HepG2 (cell line): ENCODE data around the gene SCARF1. TPM values are rescaled to one million over a fixed set of nuclear protein-coding genes. Genes with fewer than 3 reads are reported as not detected.
A peak's percentile ranks its signal among the peaks of the same experiment; 100 is the strongest.

Experiments used
- CCAR2 ChIP-seq: fragments of 200-400 bp; formaldehyde crosslinking; optimal IDR thresholded peaks from 2 replicates; pipeline ENCODE3; 2018; ENCODE audit warnings: low read depth, mild to moderate bottlenecking, low read length, moderate library complexity
- DR1 ChIP-seq: sonication (generic); formaldehyde crosslinking; IDR thresholded peaks from 2 replicates; pipeline ENCODE4 v1.8.0; 2021; ENCODE audit warnings: mild to moderate bottlenecking, missing genetic modification reagents, inconsistent platforms
- EP300 ChIP-seq, 3 experiments: sonication (generic) in 1 of 3; formaldehyde crosslinking in 1 of 3; IDR thresholded peaks; 2 replicates each; pipeline versions ENCODE4 v1.5.1 to v1.6.1; 2011 to 2020; ENCODE audit warnings: low read depth in 2 of 3, low read length in 2 of 3, borderline replicate concordance in 1 of 3, improper control_type of control experiment in 1 of 3, mild to moderate bottlenecking in 1 of 3, missing genetic modification reagents in 1 of 3, moderate library complexity in 1 of 3
- ETV5 ChIP-seq: IDR thresholded peaks from 2 replicates; pipeline ENCODE4 v1.6.1; 2018; ENCODE audit warnings: missing biosample characterization, missing genetic modification reagents, inconsistent platforms, borderline replicate concordance
- GATAD2A ChIP-seq: IDR thresholded peaks from 2 replicates; pipeline ENCODE4 v1.6.1; 2016
- GZF1 ChIP-seq: sonication (generic); formaldehyde crosslinking; IDR thresholded peaks from 2 replicates; pipeline ENCODE4 v1.5.1; 2020; ENCODE audit warnings: mild to moderate bottlenecking, missing genetic modification reagents
- HNRNPH1 ChIP-seq: fragments of 200-400 bp; formaldehyde crosslinking; optimal IDR thresholded peaks from 2 replicates; pipeline ENCODE3; 2017; ENCODE audit warnings: mild to moderate bottlenecking, low read depth, low read length
- MTA1 ChIP-seq: sonication (generic); formaldehyde crosslinking; IDR thresholded peaks from 2 replicates; pipeline ENCODE4 v1.4.0; 2020; ENCODE audit warnings: missing genetic modification reagents, mild to moderate bottlenecking, borderline replicate concordance
- NFE2 ChIP-seq: sonication (generic); formaldehyde crosslinking; IDR thresholded peaks from 2 replicates; pipeline ENCODE4 v1.4.0; 2020; ENCODE audit warnings: missing genetic modification reagents
- NFYC ChIP-seq: IDR thresholded peaks from 2 replicates; pipeline ENCODE4 v1.6.1; 2016; ENCODE audit warnings: missing genetic modification reagents, missing compliant biosample characterization
- NR2F1 ChIP-seq, 2 experiments: fragments of 450-650 bp in 1 of 2; formaldehyde crosslinking in 1 of 2; IDR thresholded peaks; 2 replicates each; pipeline versions ENCODE4 v1.5.0 to v1.6.1; 2016 to 2020; ENCODE audit warnings: mild to moderate bottlenecking in 1 of 2, missing compliant biosample characterization in 1 of 2, missing genetic modification reagents in 1 of 2, moderate library complexity in 1 of 2
- NR3C1 ChIP-seq: sonication (generic); formaldehyde crosslinking; IDR thresholded peaks from 2 replicates; pipeline ENCODE4 v1.4.0; 2020; ENCODE audit warnings: missing genetic modification reagents
- PAXIP1 ChIP-seq: sonication (generic); formaldehyde crosslinking; conservative IDR thresholded peaks from 2 replicates; pipeline ENCODE4 v1.4.0; 2020; ENCODE audit warnings: mild to moderate bottlenecking, missing genetic modification reagents, moderate library complexity
- REPIN1 ChIP-seq: sonication (generic); formaldehyde crosslinking; IDR thresholded peaks from 2 replicates; pipeline ENCODE4 v1.8.0; 2022; ENCODE audit warnings: missing genetic modification reagents, low read depth, mild to moderate bottlenecking, borderline replicate concordance
- TARDBP ChIP-seq: sonication (generic); formaldehyde crosslinking; IDR thresholded peaks from 2 replicates; pipeline ENCODE4 v1.8.0; 2022; ENCODE audit warnings: mild to moderate bottlenecking, missing genetic modification reagents
- TERF1 ChIP-seq: sonication (generic); formaldehyde crosslinking; IDR thresholded peaks from 2 replicates; pipeline ENCODE4 v1.8.0; 2022; ENCODE audit warnings: mild to moderate bottlenecking, missing genetic modification reagents, moderate library complexity
- ZBTB43 ChIP-seq: sonication (generic); formaldehyde crosslinking; conservative IDR thresholded peaks from 2 replicates; pipeline ENCODE4 v1.4.0; 2020; ENCODE audit warnings: missing genetic modification reagents
- ZFAT ChIP-seq: sonication (generic); formaldehyde crosslinking; conservative IDR thresholded peaks from 2 replicates; pipeline ENCODE4 v1.8.1; 2023; ENCODE audit warnings: missing genetic modification reagents, inconsistent platforms
- ZNF225 ChIP-seq: sonication (generic); formaldehyde crosslinking; IDR thresholded peaks from 2 replicates; pipeline ENCODE4 v1.4.0; 2020; ENCODE audit warnings: mild to moderate bottlenecking, missing genetic modification reagents
- ZNF274 ChIP-seq: sonication (generic); formaldehyde crosslinking; IDR thresholded peaks from 2 replicates; pipeline ENCODE4 v1.5.1; 2020; ENCODE audit warnings: mild to moderate bottlenecking, missing genetic modification reagents
- ZNF788 ChIP-seq: sonication (generic); formaldehyde crosslinking; IDR thresholded peaks from 2 replicates; pipeline ENCODE4 v1.5.0; 2020; ENCODE audit warnings: mild to moderate bottlenecking, missing genetic modification reagents, borderline replicate concordance
- polyA plus RNA-seq, 8 experiments: library from polyadenylated mRNA; depleted of rRNA in 3 of 8; stranded (reverse) in 7 of 8; unstranded in 1 of 8; fragments of >200 nt; fragmentation: Illumina TruSeq in 4 of 8; extraction: Trizol in 4 of 8; gene quantifications; 2 replicates each; pipeline versions ENCODE4 v1.2.1 to v1.2.3, GENCODE V29; 2011 to 2016; ENCODE audit warnings: low read depth in 4 of 8, missing spikeins in 1 of 8, mixed read lengths in 1 of 8; ENCODE audit not compliant: insufficient read depth in 1 of 8
- total RNA-seq, 5 experiments: library from RNA; depleted of rRNA; stranded (reverse); fragments of >200 nt; fragmentation: Illumina TruSeq; extraction: Trizol; gene quantifications; 2 replicates each; pipeline ENCODE4 v1.2.3, GENCODE V29; 2016; ENCODE audit warnings: low read depth in 1 of 5
- TF ChIP-seq, protein P1 (sequence below): sonication (generic); formaldehyde crosslinking; conservative IDR thresholded peaks from 2 replicates; pipeline ENCODE4 v1.4.0; 2020; ENCODE audit warnings: missing genetic modification reagents

The SCARF1 gene
- total and polyA plus RNA-seq, 2 of the 13 experiments (the other 11 are each of a cell fraction or from before 2014, with no cell fraction given) = 0.24 to 0.71 TPM

DNA sequence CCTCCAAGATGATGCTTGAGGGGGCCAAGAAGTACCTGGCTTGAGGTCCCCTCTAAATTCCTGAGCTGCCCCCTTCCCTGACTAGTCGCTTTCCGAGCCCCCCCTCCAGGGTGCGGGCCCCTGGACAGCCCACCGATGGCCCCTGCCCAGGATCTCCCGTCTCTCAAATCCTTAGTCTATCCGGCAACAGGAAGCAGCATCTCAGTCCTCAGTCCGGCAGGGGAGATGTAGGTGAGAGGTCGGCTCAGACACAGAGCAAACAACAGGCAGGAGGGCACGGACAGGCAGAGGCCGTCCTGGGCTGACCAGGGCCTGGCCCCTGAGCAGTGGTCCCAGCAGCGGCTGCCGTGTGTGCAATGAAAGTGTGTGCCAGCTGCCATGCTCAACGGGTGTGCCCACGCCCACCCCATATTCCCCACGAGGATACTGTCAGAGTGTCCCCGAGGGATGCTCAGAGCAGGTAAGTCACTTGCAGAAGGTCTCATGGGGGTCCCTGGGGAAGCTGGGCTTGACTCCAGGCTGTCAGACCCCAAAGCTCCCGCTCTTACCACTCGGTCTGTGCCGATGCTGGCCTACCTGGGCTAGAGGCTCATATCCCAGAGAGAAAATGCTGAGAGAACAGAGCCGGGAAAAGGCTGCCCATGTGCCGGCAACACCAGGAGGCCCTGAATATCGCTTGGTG lies 24.1 kb downstream of the SCARF1 start (continued):
- TF ChIP-seq GZF1 (CRISPR knock-in tag) (no peak), MTA1 (CRISPR knock-in tag) (no peak), GATAD2A (CRISPR knock-in tag) (peak; percentile 33; the same call in 1 of the 2 replicates), TARDBP (CRISPR knock-in tag) (peak; percentile 51; the same call in 1 of the 2 replicates), ZFAT (CRISPR knock-in tag) (no peak), NR3C1 (CRISPR knock-in tag) (no peak), PAXIP1 (peak; percentile 81), DR1 (CRISPR knock-in tag) (no peak), NR2F1 (CRISPR knock-in tag; IDR thresholded peaks at IDR 0.05) (no peak), CCAR2 (no peak), NFE2 (CRISPR knock-in tag) (no peak), ETV5 (CRISPR knock-in tag) (peak; percentile 87; the same call in 1 of the 2 replicates), REPIN1 (no peak), ZNF225 (no peak), NFYC (CRISPR knock-in tag) (no peak), HNRNPH1 (no peak), ZNF788 (CRISPR knock-in tag) (peak; percentile 79; the same call in 1 of the 2 replicates), TERF1 (CRISPR knock-in tag) (no peak), ZBTB43 (CRISPR knock-in tag) (0 out of 2 replicates have a peak, but pooled peaks have one; percentile 29), ZNF274 (CRISPR knock-in tag) (no peak), EP300 (IDR thresholded peaks at IDR 0.05; ENCODE audit: low read depth in 2 of 2, low read length in 2 of 2) (peak in 1 of 2 experiments; percentile 41; a peak in 1 of 4 replicates), EP300 (CRISPR knock-in tag; IDR thresholded peaks at IDR 0.05; ENCODE audit: borderline replicate concordance) (no peak)
- TF ChIP-seq, protein P1, sequence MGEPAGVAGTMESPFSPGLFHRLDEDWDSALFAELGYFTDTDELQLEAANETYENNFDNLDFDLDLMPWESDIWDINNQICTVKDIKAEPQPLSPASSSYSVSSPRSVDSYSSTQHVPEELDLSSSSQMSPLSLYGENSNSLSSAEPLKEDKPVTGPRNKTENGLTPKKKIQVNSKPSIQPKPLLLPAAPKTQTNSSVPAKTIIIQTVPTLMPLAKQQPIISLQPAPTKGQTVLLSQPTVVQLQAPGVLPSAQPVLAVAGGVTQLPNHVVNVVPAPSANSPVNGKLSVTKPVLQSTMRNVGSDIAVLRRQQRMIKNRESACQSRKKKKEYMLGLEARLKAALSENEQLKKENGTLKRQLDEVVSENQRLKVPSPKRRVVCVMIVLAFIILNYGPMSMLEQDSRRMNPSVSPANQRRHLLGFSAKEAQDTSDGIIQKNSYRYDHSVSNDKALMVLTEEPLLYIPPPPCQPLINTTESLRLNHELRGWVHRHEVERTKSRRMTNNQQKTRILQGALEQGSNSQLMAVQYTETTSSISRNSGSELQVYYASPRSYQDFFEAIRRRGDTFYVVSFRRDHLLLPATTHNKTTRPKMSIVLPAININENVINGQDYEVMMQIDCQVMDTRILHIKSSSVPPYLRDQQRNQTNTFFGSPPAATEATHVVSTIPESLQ (CRISPR knock-in tag) = no peak
